ENCODE results near the gene SLC30A5. TPM values are rescaled to one million over a fixed set of nuclear protein-coding genes. Genes with fewer than 3 reads are reported as not detected.

The SLC30A5 gene
- polyA plus RNA-seq, 1 donor (not counting 4 experiments of a cell fraction or from before 2014, with no cell fraction given): 43.4 TPM

DNA sequence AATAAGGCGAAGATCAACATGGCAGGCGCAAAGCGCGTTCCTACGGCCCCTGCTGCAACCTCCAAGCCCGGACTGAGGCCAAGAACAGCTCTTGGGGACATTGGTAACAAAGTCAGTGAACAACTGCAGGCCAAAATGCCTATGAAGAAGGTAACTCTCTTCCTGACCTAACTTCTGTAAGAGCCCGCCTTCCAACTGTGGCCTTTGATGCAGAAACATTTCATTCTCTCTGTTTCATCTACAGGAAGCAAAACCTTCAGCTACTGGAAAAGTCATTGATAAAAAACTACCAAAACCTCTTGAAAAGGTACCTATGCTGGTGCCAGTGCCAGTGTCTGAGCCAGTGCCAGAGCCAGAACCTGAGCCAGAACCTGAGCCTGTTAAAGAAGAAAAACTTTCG is 74.1 kb downstream of the SLC30A5 start:
- peak overlapping the region; percentile 81 for H3K27ac ChIP-seq (ENCODE audit: control insufficient read depth, insufficient read depth, low read length)
- dilution Hi-C loops (cut with MboI; ENCODE audit: extremely low pct_ligation_motif_present, low sequenced_read_pairs): no loop called here

DNA sequence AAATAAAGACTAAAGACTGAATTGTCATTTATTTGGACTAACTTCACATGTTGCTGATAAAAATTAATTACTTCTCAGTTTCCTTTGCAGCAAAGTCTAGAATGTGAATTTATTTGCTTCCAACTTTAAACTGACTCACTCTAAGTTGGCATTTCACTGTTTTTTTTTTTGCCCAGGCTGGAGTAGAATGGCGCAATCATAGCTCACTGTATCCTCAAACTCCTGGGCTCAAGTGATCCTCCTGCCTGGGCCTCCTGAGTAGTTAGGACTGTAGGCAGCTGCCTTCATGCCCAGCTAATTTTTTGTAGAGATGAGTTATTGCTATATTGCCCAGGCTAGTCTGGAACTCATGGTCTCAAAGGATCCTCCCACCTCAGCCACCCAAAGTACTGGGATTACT is 76.7 kb downstream of the SLC30A5 start:
- peaks cover 42% of the 10 kb centered on the region for H3K79me2 ChIP-seq (ENCODE audit: control insufficient read depth, insufficient read depth, low read length)
- no peak overlapping the region for H3K9ac ChIP-seq (ENCODE audit: control insufficient read depth, extremely low read depth, insufficient read depth, low read length)
- H3K27ac ChIP-seq (ENCODE audit: control insufficient read depth, insufficient read depth, low read length): no peak overlapping the region
- no peak overlapping the region for H3K4me3 ChIP-seq (ENCODE audit: control insufficient read depth in 2 of 3, extremely low read depth in 1 of 3, insufficient read depth in 2 of 3, low read depth in 1 of 3, low read length in 3 of 3)
- TF ChIP-seq CTCF (optimal IDR thresholded peaks at IDR 0.05 in 1 of 3, IDR thresholded peaks at IDR 0.05 in 1 of 3, conservative IDR thresholded peaks at IDR 0.05 in 1 of 3; ENCODE audit: extremely low read depth in 1 of 3, insufficient read depth in 2 of 3, low read length in 3 of 3): no peak
- TF ChIP-seq EZH2 (IDR thresholded peaks at IDR 0.05; ENCODE audit: low read length): no peak
- peaks cover 20 to 37% of the 10 kb centered on the region in 2 experiments for H3K36me3 ChIP-seq (ENCODE audit: control insufficient read depth in 2 of 2, extremely low read depth in 1 of 2, insufficient read depth in 2 of 2, low read length in 2 of 2)
- H4K20me1 ChIP-seq (ENCODE audit: control insufficient read depth, extremely low read depth, insufficient read depth, low read length): no peaks in the 10 kb centered on the region
- dilution Hi-C loops (cut with MboI; ENCODE audit: extremely low pct_ligation_motif_present, low sequenced_read_pairs): no loop called here
- no peak overlapping the region for H3K4me2 ChIP-seq (ENCODE audit: control insufficient read depth, extremely low read depth, insufficient read depth, low read depth, low read length)
- H3K9me3 ChIP-seq (ENCODE audit: control insufficient read depth, low read depth, low read length): no peaks in the 10 kb centered on the region
- FAIRE-seq: no peak
- H3K9me1 ChIP-seq (ENCODE audit: control insufficient read depth, extremely low read depth, insufficient read depth, low read length): no peaks in the 10 kb centered on the region
- no peak for DNase-seq (ENCODE audit: low read depth, low spot score)
- H3K27me3 ChIP-seq (ENCODE audit: control insufficient read depth, extremely low read depth, insufficient read depth, low read length): no peaks in the 10 kb centered on the region
- H2AFZ ChIP-seq (ENCODE audit: control insufficient read depth, low read length): no peak overlapping the region
- H3K4me1 ChIP-seq (ENCODE audit: control insufficient read depth, extremely low read depth, insufficient read depth, low read length): peaks cover 22% of the 10 kb centered on the region

More for the DNA sequence above, 74.1 kb downstream of the SLC30A5 start:
- no peaks in the 10 kb centered on the region for H3K27me3 ChIP-seq (ENCODE audit: control insufficient read depth, extremely low read depth, insufficient read depth, low read length)
- H3K36me3 ChIP-seq (ENCODE audit: control insufficient read depth in 2 of 2, extremely low read depth in 1 of 2, insufficient read depth in 2 of 2, low read length in 2 of 2): peaks cover 5 to 23% of the 10 kb centered on the region in 2 experiments
- DNase-seq (ENCODE audit: low read depth, low spot score) (no peak), FAIRE-seq (no peak)
- H3K9me1 ChIP-seq (ENCODE audit: control insufficient read depth, extremely low read depth, insufficient read depth, low read length): no peaks in the 10 kb centered on the region
- H3K4me2 ChIP-seq (ENCODE audit: control insufficient read depth, extremely low read depth, insufficient read depth, low read depth, low read length): peak overlapping the region; percentile 84
- no peaks in the 10 kb centered on the region for H4K20me1 ChIP-seq (ENCODE audit: control insufficient read depth, extremely low read depth, insufficient read depth, low read length)
- TF ChIP-seq EZH2 (IDR thresholded peaks at IDR 0.05; ENCODE audit: low read length) (no peak), CTCF (optimal IDR thresholded peaks at IDR 0.05 in 1 of 3, IDR thresholded peaks at IDR 0.05 in 1 of 3, conservative IDR thresholded peaks at IDR 0.05 in 1 of 3; ENCODE audit: extremely low read depth in 1 of 3, insufficient read depth in 2 of 3, low read length in 3 of 3) (no peak)
- peaks cover 22% of the 10 kb centered on the region for H3K4me1 ChIP-seq (ENCODE audit: control insufficient read depth, extremely low read depth, insufficient read depth, low read length)
- peak overlapping the region; percentile 81 for H3K9ac ChIP-seq (ENCODE audit: control insufficient read depth, extremely low read depth, insufficient read depth, low read length)
- peak overlapping the region; percentile 97 for H2AFZ ChIP-seq (ENCODE audit: control insufficient read depth, low read length)
- H3K79me2 ChIP-seq (ENCODE audit: control insufficient read depth, insufficient read depth, low read length): peaks cover 42% of the 10 kb centered on the region
- H3K9me3 ChIP-seq (ENCODE audit: control insufficient read depth, low read depth, low read length): no peaks in the 10 kb centered on the region
- peak overlapping the region; percentile 77 to 86 (median 81) for H3K4me3 ChIP-seq (ENCODE audit: control insufficient read depth in 2 of 3, extremely low read depth in 1 of 3, insufficient read depth in 2 of 3, low read depth in 1 of 3, low read length in 3 of 3)

Data from keratinocyte (primary cell).